GM19452 (cell line): Measurements from ENCODE around the gene UNKL.

Experiments
- ATAC-seq: cut with Tn5 transposase; IDR thresholded peaks from one replicate; pipeline ENCODE4 v1.9.1; 2021; ENCODE audit not compliant: unreplicated experiment

Gene UNKL

GRCh38 chr16:1356061-1356900 lies 58.2 kb downstream of the UNKL start:
- no peak for ATAC-seq

- no peak for ATAC-seq
Observed at GRCh38 chr16:1355591-1355990, 58.9 kb downstream of the UNKL start.

- ATAC-seq = no peak
Observed at GRCh38 chr16:1354815-1355540, 59.5 kb downstream of the UNKL start.

GRCh38 chr16:1351582-1352362 lies 62.7 kb downstream of the UNKL start, which contains the start of the genes GNPTG and TSR3:
TSS of gene GNPTG (plus strand) at chr16:1351931. CDS start at chr16:1351966, 35 bp downstream.
TSS of gene TSR3 (minus strand) at chr16:1351878. CDS start at chr16:1351804, 74 bp downstream.
- peak; percentile 68 for ATAC-seq

- peak; percentile 15 for ATAC-seq
Observed at GRCh38 chr16:1351215-1351581, 63.3 kb downstream of the UNKL start.

GRCh38 chr16:1350691-1351090 lies 63.8 kb downstream of the UNKL start:
- ATAC-seq = no peak

- no peak for ATAC-seq
Observed at GRCh38 chr16:1349951-1350350, 64.6 kb downstream of the UNKL start.

GRCh38 chr16:1349351-1349750 lies 65.2 kb downstream of the UNKL start:
- no peak for ATAC-seq

GRCh38 chr16:1348926-1349325 lies 65.6 kb downstream of the UNKL start:
- no peak for ATAC-seq

- ATAC-seq = no peak
Observed at GRCh38 chr16:1348441-1348840, 66.1 kb downstream of the UNKL start.

GRCh38 chr16:1347962-1348361 lies 66.5 kb downstream of the UNKL start:
- no peak for ATAC-seq

GRCh38 chr16:1347286-1347855 lies 67.1 kb downstream of the UNKL start:
- no peak for ATAC-seq

- ATAC-seq = no peak
Observed at GRCh38 chr16:1346422-1347285, 67.8 kb downstream of the UNKL start.

GRCh38 chr16:1345651-1346421 lies 68.7 kb downstream of the UNKL start:
- no peak for ATAC-seq

- ATAC-seq = no peak
Observed at GRCh38 chr16:1345087-1345486, 69.4 kb downstream of the UNKL start.

GRCh38 chr16:1344499-1344898 lies 70.0 kb downstream of the UNKL start:
- ATAC-seq = no peak

- ATAC-seq = no peak
Observed at GRCh38 chr16:1343428-1344242, 70.9 kb downstream of the UNKL start.
